Thyroid gland (tissue), 4 donors: ENCODE data around the gene TMA7.

Source experiments
- CTCF ChIP-seq, 6 experiments: fragments of 200-600 bp in 3 of 6; fragments of 450-650 bp in 3 of 6; sonication (generic) in 3 of 6; IDR thresholded peaks; one replicate each; pipeline ENCODE4 v1.5.1; 2016 to 2019; ENCODE audit warnings: antibody characterized with exemption in 6 of 6, mild to moderate bottlenecking in 2 of 6, inconsistent platforms in 1 of 6, moderate library complexity in 1 of 6
- POLR2A ChIP-seq, 2 donors: fragments of 450-650 bp; IDR thresholded peaks; one replicate each; pipeline ENCODE4 v1.6.1; 2017; ENCODE audit warnings: antibody characterized with exemption in 2 of 2, mild to moderate bottlenecking in 2 of 2, moderate library complexity in 1 of 2

GRCh38 chr3:48397767-48398681 lies 42.0 kb upstream of the TMA7 start:
- TF ChIP-seq CTCF (IDR thresholded peaks at IDR 0.05) (no peak), POLR2A (IDR thresholded peaks at IDR 0.05) (no peak)
